Endothelial cell of umbilical vein (primary cell): ENCODE data around the gene CC2D1A.
A peak's percentile ranks its signal among the peaks of the same experiment; 100 is the strongest.

Experiments
- CTCF ChIP-seq, 2 donors: IDR thresholded peaks; 1 replicate in 1 of 2; 2 replicates in 1 of 2; pipeline ENCODE4 v1.5.1; 2011; ENCODE audit warnings: low read length in 2 of 2, mild to moderate bottlenecking in 2 of 2, moderate library complexity in 2 of 2, control low read depth in 1 of 2, inconsistent platforms in 1 of 2, low read depth in 1 of 2; ENCODE audit not compliant: insufficient read depth in 1 of 2; ENCODE audit errors: extremely low read depth in 1 of 2
- EZH2 ChIP-seq: IDR thresholded peaks from 2 replicates; pipeline ENCODE4 v1.6.1; 2012; ENCODE audit warnings: borderline replicate concordance, low read depth, mild to moderate bottlenecking, moderate library complexity, low read length, inconsistent platforms; ENCODE audit not compliant: severe bottlenecking
- FOS ChIP-seq: IDR thresholded peaks from 2 replicates; pipeline ENCODE4 v1.6.1; 2011; ENCODE audit warnings: mild to moderate bottlenecking, low read length, moderate library complexity, borderline replicate concordance; ENCODE audit not compliant: insufficient read depth
- MAX ChIP-seq: IDR thresholded peaks from 2 replicates; pipeline ENCODE4 v1.6.1; 2011; ENCODE audit not compliant: insufficient read depth, insufficient read length
- MYC ChIP-seq: IDR thresholded peaks from one replicate; pipeline ENCODE4 v1.6.1; 2011; ENCODE audit warnings: mild to moderate bottlenecking, low read depth, low read length
- POLR2A ChIP-seq: IDR thresholded peaks from 2 replicates; pipeline ENCODE4 v1.6.1; 2012; ENCODE audit warnings: low read depth, mild to moderate bottlenecking, control low read depth, low read length
- POLR2AphosphoS5 ChIP-seq: IDR thresholded peaks from 2 replicates; pipeline ENCODE4 v1.6.1; 2012; ENCODE audit warnings: low read depth, mild to moderate bottlenecking, control low read depth, low read length, moderate library complexity; ENCODE audit not compliant: insufficient read depth

GRCh38 chr19:13952931-13953531, 47.0 kb downstream of the CC2D1A start:
- no peak for TF ChIP-seq CTCF (IDR thresholded peaks at IDR 0.05; ENCODE audit: extremely low read depth in 1 of 2, insufficient read depth in 1 of 2, low read depth in 1 of 2, low read length in 2 of 2)
- no peak for TF ChIP-seq EZH2
- no peak for TF ChIP-seq POLR2AphosphoS5
- TF ChIP-seq POLR2A: peak; percentile 11
- TF ChIP-seq MAX: no peak
- TF ChIP-seq MYC: no peak
- TF ChIP-seq FOS: no peak
